HL-60/S4 treated with phorbol 12-myristate 13-acetate at 8.2 ng/mL for 4 days and 3 days (cell line): ENCODE data around the gene CLASRP.

Experiments
- in situ Hi-C: fragments of 300-500 bp; cut with MboI; formaldehyde crosslinking; loops from 2 replicates; pipeline ENCODE4 v1.15.0; 2022; ENCODE audit warnings: low sequenced_read_pairs

Gene CLASRP

GRCh38 chr19:45058622-45059159 is 19.8 kb downstream of the CLASRP start:
- in situ Hi-C loops: no loop called here

GRCh38 chr19:45059258-45059965 is 20.6 kb downstream of the CLASRP start:
- in situ Hi-C loops: no loop called here

GRCh38 chr19:45061965-45062364 is 23.1 kb downstream of the CLASRP start:
- in situ Hi-C loops: no loop called here

GRCh38 chr19:45063851-45064801 is 25.3 kb downstream of the CLASRP start:
- in situ Hi-C loops: no loop called here

GRCh38 chr19:45066921-45067661 is 28.2 kb downstream of the CLASRP start:
- in situ Hi-C loops: no loop called here

- in situ Hi-C loops: no loop called here
Measured at GRCh38 chr19:45068041-45068440, 29.2 kb downstream of the CLASRP start.

- in situ Hi-C loops: no loop called here
Measured at GRCh38 chr19:45069056-45069455, 30.2 kb downstream of the CLASRP start.

GRCh38 chr19:45070214-45070613 is 31.4 kb downstream of the CLASRP start:
- in situ Hi-C loops: no loop called here

GRCh38 chr19:45070861-45071544 is 32.2 kb downstream of the CLASRP start:
- in situ Hi-C loops: no loop called here

GRCh38 chr19:45071545-45071938 is 32.7 kb downstream of the CLASRP start:
- in situ Hi-C loops: no loop called here

GRCh38 chr19:45071969-45072790 is 33.3 kb downstream of the CLASRP start:
- in situ Hi-C loops: no loop called here

- in situ Hi-C loops: no loop called here
Measured at GRCh38 chr19:45074744-45075300, 36.0 kb downstream of the CLASRP start.

GRCh38 chr19:45075301-45076028 is 36.6 kb downstream of the CLASRP start:
- in situ Hi-C loops: no loop called here

GRCh38 chr19:45076029-45076850 is 37.4 kb downstream of the CLASRP start, which contains the start of gene ZNF296:
Gene ZNF296, minus strand, starts transcription at chr19:45076478. Its CDS starts 105 bp downstream, at chr19:45076373.
- in situ Hi-C loops: no loop called here

GRCh38 chr19:45076851-45077730 is 38.2 kb downstream of the CLASRP start:
- in situ Hi-C loops: no loop called here

- in situ Hi-C loops: no loop called here
Measured at GRCh38 chr19:45078390-45079062, 39.7 kb downstream of the CLASRP start.
